IPS-NIHi11 (cell line): ENCODE results near the gene IMPG2.
"Not testable (repeated sequence)": the region's sequence is repeated elsewhere in the genome, so short reads cannot be mapped to it uniquely, and the experiment has no call there.

Source experiments
- DNase-seq: peaks from one replicate; pipeline ENCODE4 v3.0.0; 2012; ENCODE audit warnings: mixed read lengths, low spot score

Gene IMPG2

GRCh38 chr3:101320475-101320874, at the start of gene IMPG2:
Gene IMPG2, minus strand, starts transcription at chr3:101320575. Its CDS starts 203 bp downstream, at chr3:101320372.
- DNase-seq, result no peak

GRCh38 chr3:101362406-101362805, 42.0 kb upstream of the IMPG2 start:
- no peak for DNase-seq

- DNase-seq, result no peak
Observed at GRCh38 chr3:101351829-101352228, 31.5 kb upstream of the IMPG2 start.

- no peak for DNase-seq
Observed at GRCh38 chr3:101340591-101340990, 20.2 kb upstream of the IMPG2 start.

- no peak for DNase-seq
Observed at GRCh38 chr3:101333883-101334282, 13.5 kb upstream of the IMPG2 start.

GRCh38 chr3:101329016-101329673, 8.8 kb upstream of the IMPG2 start:
- DNase-seq, result no peak

- no peak for DNase-seq
Observed at GRCh38 chr3:101325393-101326134, 5.2 kb upstream of the IMPG2 start.

GRCh38 chr3:101319531-101319930, 844 bp downstream of the IMPG2 start:
- DNase-seq, result no peak

- no peak for DNase-seq
Observed at GRCh38 chr3:101312545-101312944, 7.8 kb downstream of the IMPG2 start.

- no peak for DNase-seq
Observed at GRCh38 chr3:101311676-101312075, 8.7 kb downstream of the IMPG2 start.

GRCh38 chr3:101310978-101311375, 9.4 kb downstream of the IMPG2 start:
- DNase-seq, result no peak

GRCh38 chr3:101308147-101308772, 12.1 kb downstream of the IMPG2 start:
- not testable (repeated sequence) for DNase-seq

GRCh38 chr3:101303836-101304235, 16.5 kb downstream of the IMPG2 start:
- no peak for DNase-seq

- no peak for DNase-seq
Observed at GRCh38 chr3:101303089-101303731, 17.2 kb downstream of the IMPG2 start.

- peak; percentile 11 for DNase-seq
Observed at GRCh38 chr3:101300073-101300472, 20.3 kb downstream of the IMPG2 start.

GRCh38 chr3:101292027-101292426, 28.3 kb downstream of the IMPG2 start:
- no peak for DNase-seq

GRCh38 chr3:101288294-101288693, 32.1 kb downstream of the IMPG2 start:
- DNase-seq, result no peak

GRCh38 chr3:101284757-101285156, 35.6 kb downstream of the IMPG2 start:
- DNase-seq, result no peak

- no peak for DNase-seq
Observed at GRCh38 chr3:101281521-101282030, 38.8 kb downstream of the IMPG2 start.

GRCh38 chr3:101279765-101280385, 40.5 kb downstream of the IMPG2 start:
- no peak for DNase-seq

GRCh38 chr3:101279162-101279561, 41.2 kb downstream of the IMPG2 start:
- no peak for DNase-seq

GRCh38 chr3:101278727-101279126, 41.6 kb downstream of the IMPG2 start:
- DNase-seq, result no peak
